K562 (cell line): Measurements from ENCODE around the gene ARG1. TPM values are rescaled to one million over a fixed set of nuclear protein-coding genes. Genes with fewer than 3 reads are reported as not detected.

ENCODE experiments used
- ASH1L ChIP-seq: fragments of 450-650 bp; IDR thresholded peaks from 2 replicates; pipeline ENCODE4 v1.6.1; 2018; ENCODE audit warnings: borderline replicate concordance, mild to moderate bottlenecking, low read depth; ENCODE audit not compliant: partially characterized antibody
- CEBPG ChIP-seq, 3 experiments: fragments of 200-800 bp in 1 of 3; sonication (Bioruptor generic) in 1 of 3; sonication (generic) in 1 of 3; formaldehyde crosslinking in 1 of 3; IDR thresholded peaks in 2 of 3; conservative IDR thresholded peaks in 1 of 3; 2 replicates each; pipeline versions ENCODE4 v1.6.1 to v1.8.0; 2016 to 2022; ENCODE audit warnings: missing compliant biosample characterization in 2 of 3, missing genetic modification characterization in 2 of 3, mild to moderate bottlenecking in 1 of 3, missing genetic modification reagents in 1 of 3
- CREB3 ChIP-seq: fragments of 450-650 bp; conservative IDR thresholded peaks from 2 replicates; pipeline ENCODE4 v1.6.1; 2016; ENCODE audit warnings: missing genetic modification characterization, low read depth, mild to moderate bottlenecking, missing compliant biosample characterization, moderate library complexity
- E2F4 ChIP-seq: sonication (generic); formaldehyde crosslinking; IDR thresholded peaks from 2 replicates; pipeline ENCODE4 v1.8.0; 2022; ENCODE audit warnings: mild to moderate bottlenecking, low read depth, missing genetic modification reagents
- MNT ChIP-seq, 2 experiments: fragments of 450-650 bp; conservative IDR thresholded peaks; 2 replicates each; pipeline ENCODE4 v1.6.1; 2017; ENCODE audit warnings: mild to moderate bottlenecking in 2 of 2, moderate library complexity in 2 of 2
- MYC ChIP-seq, 2 experiments: fragments of 250-450 bp in 1 of 2; sonication (Bioruptor Pico) in 1 of 2; IDR thresholded peaks; 2 replicates each; pipeline versions ENCODE4 v1.5.1 to v1.6.1; 2012 to 2021; ENCODE audit warnings: low read depth in 2 of 2, borderline replicate concordance in 1 of 2, improper control_type of control experiment in 1 of 2, low read length in 1 of 2, mild to moderate bottlenecking in 1 of 2, moderate library complexity in 1 of 2
- NCOA2 ChIP-seq, 2 experiments: fragments of 450-650 bp; IDR thresholded peaks; 2 replicates each; pipeline ENCODE4 v1.6.1; 2018; ENCODE audit warnings: mild to moderate bottlenecking in 2 of 2, moderate library complexity in 1 of 2; ENCODE audit not compliant: partially characterized antibody in 2 of 2
- POLR3G ChIP-seq: IDR thresholded peaks from 2 replicates; pipeline ENCODE4 v1.6.1; 2011; ENCODE audit not compliant: insufficient read length, insufficient replicate concordance; ENCODE audit errors: extremely low read depth
- PRPF4 ChIP-seq: fragments of 200-400 bp; formaldehyde crosslinking; IDR thresholded peaks from one replicate; pipeline ENCODE4 v1.6.1; 2017; ENCODE audit warnings: low read length, low read depth, mild to moderate bottlenecking; ENCODE audit not compliant: insufficient read depth, poor library complexity, severe bottlenecking
- PTRF ChIP-seq: fragments of 450-650 bp; IDR thresholded peaks from 2 replicates; pipeline ENCODE4 v1.6.1; 2016; ENCODE audit warnings: mild to moderate bottlenecking, missing genetic modification characterization, missing compliant biosample characterization
- SOX6 ChIP-seq: fragments of 450-650 bp; IDR thresholded peaks from 2 replicates; pipeline ENCODE4 v1.6.1; 2014; ENCODE audit warnings: mild to moderate bottlenecking
- SRSF1 ChIP-seq: fragments of 200-400 bp; formaldehyde crosslinking; IDR thresholded peaks from 2 replicates; pipeline ENCODE4 v1.6.1; 2017; ENCODE audit warnings: mild to moderate bottlenecking, low read depth, low read length, moderate library complexity
- THAP7 ChIP-seq: fragments of 250-450 bp; sonication (Bioruptor Pico); IDR thresholded peaks from 2 replicates; pipeline ENCODE4 v1.5.0; 2021
- ZNF512 ChIP-seq: IDR thresholded peaks from 2 replicates; pipeline ENCODE4 v1.6.1; 2016; ENCODE audit warnings: missing genetic modification characterization, missing compliant biosample characterization
- ZNF766 ChIP-seq: fragments of 200-800 bp; sonication (Bioruptor generic); conservative IDR thresholded peaks from 2 replicates; pipeline ENCODE4 v1.6.1; 2016; ENCODE audit warnings: missing genetic modification characterization, missing compliant biosample characterization
- polyA plus RNA-seq, 8 experiments: library from polyadenylated mRNA; depleted of rRNA in 4 of 8; stranded (reverse) in 5 of 8; unstranded in 3 of 8; fragments of >200 nt; fragmentation: Nextera tagmentation in 2 of 8; fragmentation: Illumina TruSeq in 1 of 8; extraction: Ambion mirVana in 2 of 8; extraction: Trizol in 1 of 8; gene quantifications; 2 replicates each; pipeline versions ENCODE4 v1.2.1 to v1.2.3, GENCODE V29; 2011 to 2014; ENCODE audit warnings: inconsistent platforms in 1 of 8, missing spikeins in 1 of 8
- total RNA-seq, 7 experiments: library from RNA; depleted of rRNA in 6 of 7; stranded (reverse); fragments of >200 nt in 6 of 7; fragmentation: Illumina TruSeq in 2 of 7; extraction: Trizol in 2 of 7; gene quantifications; 2 replicates each; pipeline versions ENCODE4 v1.2.1 to v1.2.3, GENCODE V29; 2011 to 2021; ENCODE audit warnings: low replicate concordance in 1 of 7

The ARG1 gene
- total and polyA plus RNA-seq, 9 of the 15 experiments (the other 6 are each of a cell fraction or from before 2014, with no cell fraction given): 0.03 to 0.20 (median 0.08) TPM; not detected in 3

- peak; percentile 76 for TF ChIP-seq MYC (IDR thresholded peaks at IDR 0.05; ENCODE audit: low read depth, low read length)
- no peak for TF ChIP-seq MYC (CRISPR knock-in tag; IDR thresholded peaks at IDR 0.05; ENCODE audit: borderline replicate concordance, low read depth)
- no peak for TF ChIP-seq NCOA2 (IDR thresholded peaks at IDR 0.05; ENCODE audit: partially characterized antibody in 2 of 2)
- TF ChIP-seq E2F4 (CRISPR knock-in tag): no peak
- no peak for TF ChIP-seq ASH1L
- peak; percentile 78; the same call in 1 of the 2 replicates for TF ChIP-seq THAP7 (CRISPR knock-in tag)
- TF ChIP-seq CREB3 (tag): no peak
- TF ChIP-seq ZNF766 (CRISPR knock-in tag): peak; percentile 64; the same call in 1 of the 2 replicates
- no peak for TF ChIP-seq POLR3G
- no peak for TF ChIP-seq CEBPG (CRISPR knock-in tag; IDR thresholded peaks at IDR 0.05)
- no peak for TF ChIP-seq CEBPG (tag; conservative IDR thresholded peaks at IDR 0.05 in 1 of 2, IDR thresholded peaks at IDR 0.05 in 1 of 2)
- no peak for TF ChIP-seq PTRF (tag)
- TF ChIP-seq MNT (conservative IDR thresholded peaks at IDR 0.05): peak; percentile 64 to 80
- no peak for TF ChIP-seq ZNF512 (tag)
- no peak for TF ChIP-seq SRSF1
- TF ChIP-seq PRPF4: no peak
- TF ChIP-seq SOX6: peak; percentile 74
Measured at GRCh38 chr6:131627724-131628682, 55.0 kb downstream of the ARG1 start, which contains the start of gene MED23 (continued).
